ENCODE measurements around the gene AUTS2.

The AUTS2 gene

DNA sequence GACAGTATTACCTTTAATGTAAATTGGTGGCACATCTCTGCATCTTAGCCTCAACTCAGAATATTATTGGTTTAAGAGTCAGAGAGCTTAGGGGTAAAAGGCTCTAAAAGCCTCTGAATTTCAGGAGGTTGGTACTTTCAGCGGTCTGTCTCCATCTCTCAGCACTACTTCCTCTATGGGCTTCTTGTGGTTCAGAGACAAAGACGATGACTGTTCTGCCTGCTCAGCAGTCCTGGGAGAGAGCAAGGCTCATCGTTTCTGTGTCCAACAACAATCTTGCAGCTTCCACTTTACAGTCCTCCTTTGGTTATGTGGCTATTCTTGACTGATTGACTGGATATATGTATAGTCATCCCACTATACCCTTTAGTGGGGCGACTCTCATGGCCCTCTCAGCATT, 394.7 kb downstream of the AUTS2 start:
- no peak for DNase-seq (ENCODE audit: low read depth in 2 of 2)

DNA sequence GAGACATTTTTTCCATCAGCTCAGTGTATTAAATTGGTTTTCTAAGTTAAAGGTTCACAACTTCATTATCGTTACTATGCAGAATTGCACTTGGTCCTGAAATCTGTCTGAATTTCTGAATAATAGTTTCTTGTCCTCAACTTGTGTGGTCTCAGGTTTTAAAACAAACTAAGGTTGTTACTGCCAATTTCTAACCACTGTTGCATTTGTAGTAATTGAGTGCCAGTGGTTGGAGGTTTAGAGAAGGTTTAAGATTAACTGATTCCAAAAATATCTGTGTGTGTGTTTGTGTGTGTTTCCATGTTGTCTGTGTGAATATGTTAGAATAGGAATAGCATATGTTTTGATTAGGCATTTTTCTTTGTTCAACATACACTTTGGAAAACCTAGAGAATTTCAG, 395.9 kb downstream of the AUTS2 start:
- no peak for DNase-seq (ENCODE audit: low read depth in 2 of 2)

DNA sequence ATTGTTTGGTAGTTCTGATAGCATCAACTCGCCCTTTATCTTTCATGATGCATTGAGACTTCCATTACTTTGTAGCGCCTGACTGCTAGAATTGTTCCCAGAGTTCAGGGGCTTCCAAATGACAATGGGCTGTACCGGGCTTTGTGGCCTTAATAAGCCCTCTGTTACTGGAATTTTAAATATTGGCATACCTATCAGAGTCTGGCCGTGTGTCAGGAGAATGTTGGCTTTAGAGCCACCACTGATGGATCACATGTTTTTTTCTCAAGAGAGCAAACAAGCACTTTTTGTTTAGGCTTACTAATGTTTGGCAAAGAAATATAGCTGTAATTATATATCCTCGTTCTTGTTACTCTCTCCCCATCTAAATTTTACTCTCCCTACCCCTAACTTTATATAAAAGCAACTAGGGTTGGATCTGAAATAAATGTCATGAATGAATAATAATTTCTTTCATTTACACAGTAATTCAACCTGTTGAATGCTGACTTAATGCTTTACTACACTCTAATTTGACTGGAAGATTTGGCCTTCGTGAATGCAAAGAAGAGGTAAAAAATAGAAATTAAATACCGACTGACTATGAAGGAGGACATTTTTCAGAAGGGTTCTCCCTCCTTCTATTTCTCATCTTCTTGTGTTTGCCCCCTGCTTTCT, 396.7 kb downstream of the AUTS2 start:
- DNase-seq (ENCODE audit: low read depth in 2 of 2) = no peak

DNA sequence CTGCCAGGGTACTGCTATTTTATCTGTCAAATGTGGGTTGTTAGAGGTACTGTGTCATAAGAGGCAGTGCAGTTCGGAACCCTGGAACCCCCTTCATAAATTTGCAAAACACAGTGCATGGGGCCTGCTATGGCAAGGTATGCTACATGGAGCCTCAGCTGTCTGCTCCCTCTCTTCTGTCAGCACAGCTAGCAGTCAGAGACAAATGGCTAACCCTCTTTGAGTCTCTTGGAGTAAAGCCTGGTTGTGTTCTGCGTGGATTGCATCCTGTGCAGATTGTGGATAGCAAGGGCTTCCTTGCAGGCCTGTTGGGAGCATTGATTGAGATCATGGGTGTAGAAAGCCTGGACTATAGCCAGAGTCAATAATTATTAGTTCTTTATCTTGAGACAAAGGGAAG, 397.8 kb downstream of the AUTS2 start:
- DNase-seq (ENCODE audit: low read depth in 2 of 2) = no peak

DNA sequence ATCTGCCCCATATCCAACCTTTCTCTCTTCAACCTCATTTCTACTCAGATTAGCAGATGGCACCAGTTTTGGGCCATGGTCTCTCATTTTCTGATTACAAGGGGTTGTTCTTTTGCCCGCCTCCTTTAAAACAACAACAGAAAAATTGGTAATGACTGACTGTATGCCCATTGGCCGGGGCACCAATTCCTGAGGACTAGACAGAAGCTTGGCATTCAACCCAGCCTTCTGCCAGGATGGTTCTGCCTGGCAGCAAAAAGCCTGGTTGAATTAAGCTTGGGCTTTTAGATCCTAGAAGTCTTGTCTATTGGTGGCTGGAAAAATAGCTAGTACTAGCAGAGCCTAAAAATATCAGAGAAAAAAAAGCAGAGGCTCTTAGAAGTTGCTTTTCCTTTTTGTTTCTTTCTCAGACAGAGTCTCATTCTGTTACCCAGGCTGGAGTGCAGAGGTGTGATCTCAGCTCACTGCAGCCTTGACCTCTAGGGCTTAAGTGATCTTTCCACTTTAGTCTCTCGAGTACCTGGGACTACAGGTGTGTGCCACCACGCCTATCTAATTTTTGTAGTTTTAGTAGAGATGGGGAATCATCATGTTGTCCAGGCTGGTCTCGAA, 402.6 kb downstream of the AUTS2 start:
- DNase-seq (ENCODE audit: low read depth in 2 of 2) = no peak

DNA sequence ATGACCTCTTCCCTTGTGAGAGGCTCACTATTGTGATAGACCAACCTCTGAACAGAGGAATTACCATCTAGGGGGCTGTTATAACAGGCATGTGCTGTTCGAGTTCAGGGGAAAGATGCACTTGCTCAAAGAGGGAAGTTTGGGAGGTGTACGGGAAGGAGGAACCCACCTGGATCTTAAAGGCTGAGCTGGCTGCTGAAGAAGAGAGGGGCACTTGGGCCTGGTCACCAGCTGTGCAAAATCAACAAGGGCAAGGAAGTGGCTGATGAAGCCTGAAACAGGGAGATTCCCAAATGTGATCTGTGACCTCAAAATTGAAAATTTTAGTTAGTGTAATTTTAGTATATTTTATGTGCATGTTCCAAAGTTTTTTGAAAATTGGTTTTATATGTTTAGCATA, 407.2 kb downstream of the AUTS2 start:
- DNase-seq (ENCODE audit: low read depth in 2 of 2) = no peak

DNA sequence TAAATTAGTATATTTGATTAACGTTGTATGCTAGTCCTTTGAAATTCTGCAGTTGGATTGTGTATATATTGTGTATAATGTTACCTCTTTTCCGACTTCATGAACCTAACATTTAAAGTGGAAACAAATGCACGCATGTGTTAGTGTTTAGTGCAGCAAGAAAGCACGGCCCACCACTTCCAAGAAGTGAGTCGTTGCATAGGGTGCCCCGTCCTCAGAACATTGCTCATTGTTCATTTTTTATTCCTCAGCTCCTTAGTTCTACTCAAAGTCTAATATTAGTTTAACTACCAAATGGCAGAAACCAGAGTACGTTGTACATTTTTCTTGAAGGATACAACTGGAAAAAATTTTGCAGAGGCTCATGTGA, 407.6 kb downstream of the AUTS2 start:
- no peak for DNase-seq (ENCODE audit: low read depth in 2 of 2)

DNA sequence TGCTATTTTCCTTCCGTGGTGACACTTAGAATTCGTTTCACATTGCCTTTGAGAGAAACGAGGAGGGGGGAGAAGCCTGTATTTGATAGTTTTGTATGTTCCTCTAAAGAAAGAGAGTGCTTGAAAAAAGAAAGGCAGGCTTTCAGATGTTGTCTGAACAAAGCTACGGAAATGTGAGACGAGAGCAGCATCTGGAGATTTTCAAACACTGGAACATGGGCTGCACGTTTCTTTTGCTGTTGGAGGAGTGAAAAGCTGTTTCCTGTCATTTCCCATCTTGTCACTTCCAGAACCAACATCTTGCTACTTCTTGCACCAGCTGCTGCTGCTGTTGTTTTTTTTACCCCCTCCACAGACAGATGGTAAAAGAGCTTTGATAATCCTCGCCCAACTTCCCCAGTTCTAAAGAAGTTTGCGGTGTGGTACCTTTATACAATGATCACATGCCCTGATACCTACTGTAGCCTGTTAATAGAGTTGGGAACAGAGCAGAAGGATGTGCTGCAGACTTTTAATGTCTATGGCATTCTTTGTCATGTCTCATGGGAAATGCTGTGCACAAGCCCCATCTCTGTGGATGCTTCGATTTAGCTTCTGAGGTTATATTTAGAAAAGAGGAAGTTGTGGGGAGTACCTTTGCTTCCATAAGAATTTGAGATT, 408.1 kb downstream of the AUTS2 start:
- no peak for DNase-seq (ENCODE audit: low read depth in 2 of 2)

DNA sequence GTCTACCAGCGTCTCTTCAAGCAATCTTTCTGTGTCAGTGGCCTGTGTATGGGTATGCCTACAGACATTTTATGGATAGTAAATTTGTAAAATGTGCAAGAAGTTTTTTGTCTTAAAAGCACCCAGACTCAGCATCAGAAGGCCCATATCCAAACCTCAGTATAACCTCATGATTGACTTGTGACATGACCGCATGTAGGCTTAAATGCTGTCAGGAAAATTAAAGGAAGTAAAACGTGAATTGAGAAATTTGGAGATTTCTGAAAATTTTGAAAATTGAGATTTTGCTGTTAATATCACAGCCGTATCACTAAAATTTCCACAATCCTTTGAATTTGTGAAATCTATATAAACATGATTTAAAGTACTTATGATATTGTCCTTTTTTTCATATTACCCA, 410.2 kb downstream of the AUTS2 start:
- DNase-seq (ENCODE audit: low read depth in 2 of 2) = no peak

DNA sequence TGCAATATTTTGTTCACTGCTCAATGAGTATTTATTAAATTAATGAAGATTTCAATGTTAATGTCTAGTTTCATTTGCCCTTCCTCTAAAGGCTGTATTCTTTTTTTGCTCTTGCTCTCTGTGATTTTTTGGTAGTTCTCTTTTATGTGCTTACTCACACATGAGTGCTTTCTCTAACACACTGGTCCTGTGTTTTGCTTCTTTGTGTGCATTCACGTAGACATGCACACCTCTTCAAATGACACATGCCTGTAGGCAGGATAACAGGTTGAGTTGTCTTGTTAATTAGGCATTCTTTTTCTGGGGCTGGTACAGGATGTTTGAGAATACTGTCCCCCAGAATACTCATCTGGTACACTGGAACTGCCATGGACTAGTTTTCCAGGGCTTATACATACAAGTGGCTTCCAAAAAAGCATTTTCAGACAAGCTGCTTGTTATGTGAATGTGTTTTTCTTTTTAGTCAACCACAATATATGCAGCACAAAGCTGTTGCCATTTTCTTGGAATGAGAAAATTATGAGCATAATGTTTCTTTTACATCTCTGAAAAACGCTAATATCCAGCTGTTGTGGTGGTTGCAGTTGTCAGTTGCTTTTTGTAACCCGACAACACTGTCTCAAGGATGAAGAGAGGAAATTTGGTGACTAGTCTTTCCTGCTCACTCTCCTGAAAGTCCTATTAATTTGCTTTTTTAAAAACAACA, 416.4 kb downstream of the AUTS2 start:
- no peak for DNase-seq (ENCODE audit: low read depth in 2 of 2)

DNA sequence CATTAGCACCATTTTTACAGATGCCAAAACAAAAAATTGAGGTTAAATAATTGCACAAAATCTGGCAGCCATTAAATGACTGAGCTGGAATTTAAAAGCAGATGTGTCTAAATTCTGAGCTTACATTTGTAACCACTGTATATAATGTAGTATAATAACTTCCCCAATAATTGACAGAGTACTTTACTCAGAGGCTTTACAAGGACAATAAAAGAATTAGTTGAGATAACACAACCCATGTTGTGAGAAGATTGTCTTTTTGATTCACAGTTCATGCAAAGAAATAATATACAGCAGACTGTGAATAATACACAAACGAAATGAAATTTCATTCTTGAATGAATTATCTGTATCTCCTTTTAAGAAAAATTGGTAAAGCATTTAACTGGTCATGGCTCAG, 417.1 kb downstream of the AUTS2 start:
- DNase-seq (ENCODE audit: low read depth in 2 of 2) = no peak

DNA sequence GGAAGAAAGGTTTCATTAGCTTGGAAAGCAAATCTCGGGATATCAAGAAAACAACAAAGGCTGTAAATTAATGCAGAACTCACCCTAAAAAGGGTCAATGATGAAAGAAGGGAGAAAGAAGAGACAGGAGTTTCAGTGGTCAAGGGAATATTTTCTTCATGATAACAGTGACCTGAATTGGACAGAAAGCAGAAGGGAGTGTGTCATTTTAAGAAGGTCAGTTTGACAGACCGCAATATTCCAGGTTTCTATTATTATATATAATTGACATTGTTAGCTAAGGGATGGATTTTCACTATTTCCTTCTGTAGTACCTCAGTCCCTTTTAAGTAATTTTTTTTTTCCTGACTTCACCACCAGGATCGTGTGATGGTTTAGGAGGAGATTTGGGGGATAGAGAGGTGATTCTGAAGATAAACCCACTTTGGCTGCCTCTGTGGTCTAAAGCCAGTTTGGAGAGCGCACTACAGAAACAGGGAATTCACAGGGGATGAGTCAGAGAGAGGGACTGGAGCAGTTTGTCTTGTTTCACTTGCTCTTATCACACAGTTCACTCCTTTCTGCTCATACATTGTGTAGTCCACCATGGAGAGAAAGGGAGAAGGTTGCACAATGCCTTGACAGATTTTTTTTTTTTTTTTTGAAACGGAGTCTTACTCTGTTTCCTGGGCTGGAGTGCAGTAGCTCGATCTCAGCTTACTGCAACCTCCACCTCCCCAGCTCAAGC, 417.9 kb downstream of the AUTS2 start:
- DNase-seq (ENCODE audit: low read depth in 2 of 2) = no peak

DNA sequence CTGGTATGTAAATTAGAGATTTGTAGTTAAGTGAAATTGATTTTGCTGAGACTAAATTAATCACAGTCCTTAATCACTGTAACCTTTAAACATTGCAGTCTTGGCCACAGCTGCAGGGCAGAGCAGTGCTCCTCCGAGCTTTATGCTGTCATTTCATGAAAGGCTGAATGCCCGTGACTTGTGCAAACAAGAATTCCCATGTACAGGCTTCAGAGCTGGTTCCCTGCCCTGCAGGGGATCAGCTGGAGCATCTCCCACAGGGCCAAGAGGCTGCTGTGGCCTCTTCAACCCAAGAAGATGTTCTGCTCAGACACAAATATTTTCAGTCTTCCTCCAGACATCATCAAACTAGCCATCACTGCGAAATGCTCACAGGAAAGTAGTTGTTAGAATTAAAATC, 419.1 kb downstream of the AUTS2 start:
- DNase-seq (ENCODE audit: low read depth in 2 of 2) = no peak

DNA sequence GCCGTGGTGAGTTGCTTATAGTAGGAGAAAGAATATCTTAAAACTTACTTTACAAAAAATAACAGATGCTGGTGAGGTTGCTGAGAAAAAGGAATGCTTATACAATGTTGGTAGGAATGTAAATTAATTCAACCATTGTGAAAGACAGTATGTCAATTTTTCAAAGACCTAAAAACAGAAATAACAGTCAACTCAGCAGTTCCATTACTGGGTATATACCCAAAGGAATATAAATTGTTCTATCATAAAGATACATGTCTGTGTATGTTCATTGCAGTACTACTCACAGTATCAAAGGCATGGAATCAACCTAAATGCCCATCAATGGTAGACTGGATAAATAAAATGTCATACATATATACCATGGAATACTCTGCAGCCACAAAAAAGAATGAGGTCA, 420.4 kb downstream of the AUTS2 start:
- DNase-seq (ENCODE audit: low read depth in 2 of 2) = no peak

DNA sequence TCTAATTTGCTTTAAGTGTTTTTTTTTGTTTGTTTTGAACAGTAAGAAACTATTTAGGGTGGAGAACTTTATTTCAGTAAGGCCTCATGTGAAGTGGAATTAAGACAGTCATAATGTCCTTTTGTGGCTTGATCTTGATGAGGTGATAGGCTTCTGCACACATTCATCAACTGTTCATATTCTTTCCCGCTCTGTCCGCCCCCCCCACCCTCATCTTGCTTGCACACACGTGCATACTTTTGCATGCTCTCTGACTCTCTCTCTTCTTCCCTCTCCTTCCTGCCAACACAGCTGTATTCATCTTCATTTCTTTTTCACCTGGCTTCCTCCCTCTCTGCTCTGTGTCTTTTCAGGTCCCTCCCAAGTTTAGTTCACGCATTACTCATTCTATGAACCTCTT, 429.6 kb downstream of the AUTS2 start:
- no peak for DNase-seq (ENCODE audit: low read depth in 2 of 2)

DNA sequence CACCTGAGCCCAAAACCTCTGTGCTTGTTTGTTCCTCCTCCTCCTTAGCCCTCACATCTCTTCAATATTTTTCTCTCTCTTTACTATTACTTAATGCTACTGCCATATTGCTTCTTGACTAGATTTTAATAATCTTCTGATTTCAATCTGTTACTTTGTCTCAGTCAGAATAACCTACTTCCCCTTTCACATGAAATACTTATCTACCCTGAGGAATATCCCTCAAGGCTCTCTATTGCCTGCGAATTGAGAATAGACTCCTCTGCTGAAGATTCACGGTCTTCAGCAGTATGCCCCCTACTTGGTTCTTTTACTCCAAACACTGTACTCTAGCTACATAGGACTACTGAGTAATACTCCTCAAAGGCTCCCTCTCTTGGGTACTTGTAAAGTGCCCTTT, 430.3 kb downstream of the AUTS2 start:
- DNase-seq (ENCODE audit: low read depth in 2 of 2) = no peak

DNA sequence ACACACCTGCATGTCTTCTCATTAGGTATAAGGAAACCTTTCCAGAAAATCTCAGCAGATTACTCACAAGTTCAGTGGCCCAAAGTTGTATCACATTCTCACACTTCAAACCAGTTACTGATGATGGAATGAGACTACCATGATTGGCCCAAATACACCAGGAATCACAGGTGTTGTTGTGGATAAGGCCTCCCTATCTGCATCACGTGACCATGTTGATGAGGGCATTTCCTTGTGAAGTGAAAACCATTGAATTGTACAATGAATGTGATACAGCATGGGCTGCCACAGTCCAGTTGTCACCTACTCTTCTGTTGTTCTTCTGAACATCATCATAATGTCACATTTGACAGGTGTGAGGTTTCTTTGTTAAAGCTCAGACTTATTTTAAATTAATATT, 431.7 kb downstream of the AUTS2 start:
- no peak for DNase-seq (ENCODE audit: low read depth in 2 of 2)

DNA sequence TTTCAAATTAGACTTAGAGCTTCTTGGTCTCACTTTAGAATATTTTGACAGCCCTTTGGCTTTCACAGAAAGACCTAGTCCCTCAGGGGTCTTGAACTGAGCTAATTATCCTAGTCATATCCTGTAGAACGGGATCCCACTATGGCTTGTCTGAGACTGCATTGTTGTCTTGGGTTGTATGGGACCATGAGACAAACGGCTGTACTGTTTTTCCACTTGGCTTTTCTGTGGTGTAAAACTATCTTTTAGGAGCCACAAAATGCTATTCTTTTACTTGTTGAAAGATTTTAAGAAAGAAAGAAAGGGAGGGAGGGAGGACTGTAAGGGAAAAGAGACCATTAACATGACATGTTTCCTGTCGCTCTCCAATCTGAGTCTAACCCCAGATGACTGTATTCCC, 432.5 kb downstream of the AUTS2 start:
- DNase-seq (ENCODE audit: low read depth in 2 of 2) = no peak

DNA sequence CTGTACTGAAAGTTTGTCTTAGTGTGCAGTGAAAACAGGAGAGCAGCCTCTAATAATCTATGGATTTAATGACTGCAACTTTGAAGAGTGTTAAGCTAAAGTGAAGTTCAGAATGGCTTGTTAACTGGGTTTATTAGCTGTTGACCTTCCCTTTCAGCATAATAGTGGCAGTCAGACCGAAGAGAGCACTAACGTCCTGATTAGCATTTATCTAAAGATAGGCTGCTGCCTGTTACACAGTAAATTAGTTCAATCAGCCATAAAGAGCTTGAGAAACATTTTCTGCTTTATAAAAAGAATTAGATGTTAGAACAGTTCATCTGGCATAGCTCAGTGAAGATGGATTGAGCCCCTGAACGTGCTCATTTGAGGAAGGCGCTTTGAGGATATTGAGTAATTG, 433.0 kb downstream of the AUTS2 start:
- no peak for DNase-seq (ENCODE audit: low read depth in 2 of 2)

DNA sequence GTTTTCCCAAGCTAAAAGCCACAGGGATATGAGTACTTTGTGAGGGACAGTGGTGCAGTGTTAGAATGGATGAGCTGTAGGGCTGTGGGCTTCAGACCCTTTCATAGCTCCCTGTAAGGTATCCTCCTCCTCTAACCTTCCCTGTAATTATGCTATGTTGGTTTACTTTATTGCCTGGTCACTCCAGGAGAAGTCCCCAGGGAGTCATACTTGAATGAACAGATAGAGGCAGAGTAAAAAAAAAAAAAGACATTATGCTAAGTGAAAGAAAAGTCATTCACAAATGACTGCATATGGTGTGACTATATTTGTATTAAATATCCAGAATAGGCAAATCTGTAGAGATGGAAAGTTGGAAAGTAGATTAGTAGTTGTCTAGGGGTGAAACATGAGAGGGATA, 434.4 kb downstream of the AUTS2 start:
- no peak for DNase-seq (ENCODE audit: low read depth in 2 of 2)

DNA sequence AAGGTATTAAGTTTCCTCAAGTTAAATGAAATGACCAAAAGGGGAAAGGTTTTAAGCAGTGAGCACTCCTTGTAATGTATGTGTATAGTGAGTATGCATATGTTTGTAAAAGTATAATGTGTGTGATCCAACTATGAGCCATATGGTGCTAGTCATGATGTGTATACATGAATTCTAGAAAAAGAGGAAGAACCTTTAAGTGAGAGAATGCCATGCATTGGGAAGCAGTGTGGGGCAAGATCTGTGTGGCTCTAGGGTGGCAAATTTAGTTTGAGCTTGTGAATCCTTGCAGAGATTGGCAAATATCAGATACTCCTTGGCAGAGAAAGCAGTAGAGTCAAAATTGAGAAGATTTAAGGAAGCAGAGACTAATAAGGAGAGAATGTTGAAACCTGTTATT, 435.0 kb downstream of the AUTS2 start:
- DNase-seq (ENCODE audit: low read depth in 2 of 2) = no peak

DNA sequence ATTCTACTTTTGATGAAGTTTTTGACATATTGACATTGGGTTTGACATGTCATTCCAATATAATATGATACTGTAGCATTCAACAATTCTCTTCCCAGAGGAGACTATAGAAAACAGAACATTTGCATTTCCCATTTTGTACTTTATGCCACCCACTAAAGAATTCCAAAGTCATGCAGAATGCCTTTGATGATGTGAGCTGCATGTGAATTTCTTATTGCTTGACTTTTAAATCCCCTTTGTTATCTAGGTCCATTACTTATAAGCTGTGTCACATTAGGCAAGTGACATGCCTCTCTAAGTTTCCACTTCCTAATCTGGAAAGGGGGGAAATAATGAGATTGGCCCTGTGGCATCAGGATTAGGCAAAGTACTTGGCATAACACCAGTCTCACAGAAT, 436.7 kb downstream of the AUTS2 start:
- DNase-seq (ENCODE audit: low read depth in 2 of 2) = no peak

All from stimulated activated CD8-positive, alpha-beta memory T cell treated with anti-CD3 and anti-CD28 coated beads, Interleukin-2, amount 100 ng/mL, for 1 hour (primary cell).